Adipocyte (in vitro differentiated cells): ENCODE measurements around the gene CAMTA1.
"Not testable (repeated sequence)": the region's sequence is repeated elsewhere in the genome, so short reads cannot be mapped to it uniquely, and the experiment has no call there.

Experiments
- DNase-seq: peaks from one replicate; pipeline ENCODE4 v3.0.0-alpha.2; 2015; ENCODE audit warnings: low read depth
- H3K27me3 ChIP-seq: replicated peaks from 2 replicates; pipeline ENCODE4 v1.7.0; 2013; ENCODE audit warnings: mild to moderate bottlenecking, low read length, moderate library complexity; ENCODE audit not compliant: control insufficient read depth, insufficient read depth
- H3K36me3 ChIP-seq: 2 replicates; pipeline ENCODE4 v1.7.0; 2013; ENCODE audit warnings: low read length, mild to moderate bottlenecking, moderate library complexity; ENCODE audit not compliant: control insufficient read depth, insufficient read depth, severe bottlenecking
- H3K4me1 ChIP-seq: 2 replicates; pipeline ENCODE4 v1.7.0; 2013; ENCODE audit warnings: mild to moderate bottlenecking, low read length, moderate library complexity; ENCODE audit not compliant: control insufficient read depth, insufficient read depth
- H3K4me3 ChIP-seq: 2 replicates; pipeline ENCODE4 v1.7.0; 2013; ENCODE audit warnings: mild to moderate bottlenecking, low read length, moderate library complexity
- H3K9ac ChIP-seq: 2 replicates; pipeline ENCODE4 v1.7.0; 2013; ENCODE audit warnings: mild to moderate bottlenecking, low read length, moderate library complexity
- H3K9me3 ChIP-seq: 2 replicates; pipeline ENCODE4 v1.7.0; 2013; ENCODE audit warnings: mild to moderate bottlenecking, low read length, moderate library complexity; ENCODE audit not compliant: control insufficient read depth

The CAMTA1 gene

DNA sequence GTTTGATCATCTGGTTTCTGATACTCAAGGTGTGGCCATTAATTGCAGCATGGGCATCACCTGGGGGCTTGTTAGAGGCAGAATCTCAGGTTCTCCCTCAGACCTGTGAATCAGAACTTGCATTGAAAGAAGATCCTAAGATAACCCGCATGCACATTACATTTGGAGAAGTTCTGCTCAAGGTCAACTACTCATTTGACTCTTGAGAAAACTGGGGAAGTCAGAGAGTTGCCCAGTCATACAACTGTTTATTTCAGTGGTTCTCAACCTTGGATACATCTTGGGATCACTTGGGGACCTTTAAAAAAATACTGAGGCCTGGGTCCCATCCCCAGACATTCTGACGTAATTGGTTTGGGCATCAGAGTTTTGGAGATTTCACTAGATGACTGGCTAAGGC, 30.5 kb downstream of the CAMTA1 start:
- DNase-seq: no peak
- H3K36me3 ChIP-seq: no peaks in the 10 kb centered on the region
- no peaks in the 10 kb centered on the region for H3K27me3 ChIP-seq
- no peak overlapping the region for H3K9ac ChIP-seq
- H3K4me1 ChIP-seq: peaks cover 21% of the 10 kb centered on the region
- H3K9me3 ChIP-seq: no peaks in the 10 kb centered on the region
- no peak overlapping the region for H3K4me3 ChIP-seq

DNA sequence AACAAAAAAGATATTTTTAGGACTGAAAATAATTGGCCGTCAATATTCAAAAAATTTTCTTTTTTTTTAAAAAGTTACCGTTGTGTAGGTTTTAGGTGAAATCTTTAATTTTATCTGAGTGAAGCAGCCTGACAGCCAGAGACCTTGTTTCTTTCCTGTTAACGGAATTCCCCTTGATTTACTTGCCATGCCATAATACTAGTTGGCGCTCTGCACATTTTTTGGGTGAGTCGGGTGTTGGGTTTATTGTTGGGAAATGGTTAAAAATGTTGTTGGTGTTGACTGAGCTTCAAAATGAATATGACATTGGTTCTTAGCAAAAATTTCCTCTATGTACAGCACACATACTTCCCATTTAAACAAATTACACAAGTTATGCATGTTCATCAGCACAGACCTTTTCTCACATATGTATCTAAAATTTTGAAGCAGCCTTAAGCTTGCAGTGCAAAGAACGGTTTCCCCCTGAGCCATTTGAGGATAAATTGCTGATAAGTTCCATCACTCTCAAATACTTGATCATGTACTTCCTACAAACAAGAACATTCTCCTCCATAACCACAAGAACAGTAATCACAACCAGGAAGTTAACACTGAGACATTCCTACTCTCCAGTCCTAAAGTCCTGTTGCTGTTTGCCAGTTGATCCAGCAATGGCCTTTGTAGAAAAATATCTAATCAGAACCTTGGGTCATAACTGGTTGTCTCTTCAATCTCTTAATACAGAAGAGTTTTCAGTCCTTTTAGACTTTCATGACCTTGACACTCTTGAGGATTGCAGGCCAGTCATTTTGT, 34.2 kb downstream of the CAMTA1 start:
- no peaks in the 10 kb centered on the region for H3K27me3 ChIP-seq
- peaks cover 44% of the 10 kb centered on the region for H3K4me1 ChIP-seq
- H3K36me3 ChIP-seq: no peaks in the 10 kb centered on the region
- H3K9me3 ChIP-seq: no peaks in the 10 kb centered on the region
- no peak overlapping the region for H3K4me3 ChIP-seq
- peak; percentile 33 for DNase-seq
- no peak overlapping the region for H3K9ac ChIP-seq

DNA sequence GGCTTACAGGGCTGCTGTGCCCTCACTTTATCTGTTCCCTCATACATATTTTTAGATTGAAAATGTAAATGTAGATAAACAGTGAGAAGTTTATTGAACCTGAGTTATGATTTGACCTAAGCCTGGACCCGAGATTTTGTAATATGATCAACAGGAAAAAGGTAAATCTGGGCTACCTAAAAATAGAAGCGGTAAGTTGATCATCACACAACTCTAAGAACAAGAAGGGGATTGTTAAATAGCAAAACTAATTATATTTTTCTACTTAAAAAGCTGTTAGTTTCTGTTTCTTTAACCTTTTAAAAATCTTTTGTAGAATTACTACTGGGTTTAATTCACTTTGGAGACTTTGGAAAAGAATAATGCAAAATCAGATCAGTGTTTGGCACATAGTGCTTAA, 35.6 kb downstream of the CAMTA1 start:
- H3K9me3 ChIP-seq: no peaks in the 10 kb centered on the region
- H3K4me3 ChIP-seq: no peak overlapping the region
- H3K27me3 ChIP-seq: no peaks in the 10 kb centered on the region
- peaks cover 3% of the 10 kb centered on the region for H3K36me3 ChIP-seq
- no peak overlapping the region for H3K9ac ChIP-seq
- H3K4me1 ChIP-seq: peaks cover 45% of the 10 kb centered on the region
- no peak for DNase-seq

DNA sequence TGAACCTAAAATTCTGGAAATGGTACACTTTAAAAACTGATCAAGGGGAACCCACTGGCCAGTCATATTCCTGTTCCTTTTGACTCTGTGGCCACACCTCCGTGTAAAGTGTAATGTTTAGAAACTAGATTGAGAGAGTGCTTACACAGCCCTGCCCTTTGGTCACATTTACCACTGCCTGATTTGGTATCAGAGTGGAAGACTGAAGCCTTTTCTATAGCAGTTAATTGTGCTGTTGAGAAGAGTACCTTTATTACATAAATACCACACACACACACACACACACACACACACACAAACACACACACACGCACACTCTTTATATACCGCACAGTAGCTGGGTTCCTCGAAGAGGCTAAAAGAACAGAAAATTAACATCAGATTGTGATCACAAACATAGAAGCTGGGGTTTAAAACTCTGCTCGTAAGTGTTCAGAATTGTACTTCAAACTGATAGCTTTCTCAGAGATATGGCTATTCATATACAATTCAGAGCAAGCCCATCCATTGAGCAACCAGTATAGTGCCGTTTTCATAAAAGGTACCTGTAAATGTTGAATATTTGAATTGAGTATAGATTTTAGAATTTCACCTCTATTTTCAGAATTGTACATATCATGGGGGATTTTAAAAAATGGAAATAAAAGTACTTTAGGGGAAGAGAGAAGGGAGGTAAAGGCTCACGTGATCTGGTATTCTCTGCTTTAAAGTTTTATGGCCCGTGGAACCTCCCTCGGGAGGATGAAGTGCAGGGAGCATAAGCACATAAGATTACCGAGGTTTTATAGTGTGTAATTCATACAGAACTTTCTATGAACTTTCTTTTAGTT, 37.5 kb downstream of the CAMTA1 start:
- H3K4me3 ChIP-seq: no peak overlapping the region
- H3K9me3 ChIP-seq: no peaks in the 10 kb centered on the region
- peaks cover 45% of the 10 kb centered on the region for H3K4me1 ChIP-seq
- H3K27me3 ChIP-seq: no peaks in the 10 kb centered on the region
- H3K9ac ChIP-seq: no peak overlapping the region
- peaks cover 3% of the 10 kb centered on the region for H3K36me3 ChIP-seq
- no peak for DNase-seq

DNA sequence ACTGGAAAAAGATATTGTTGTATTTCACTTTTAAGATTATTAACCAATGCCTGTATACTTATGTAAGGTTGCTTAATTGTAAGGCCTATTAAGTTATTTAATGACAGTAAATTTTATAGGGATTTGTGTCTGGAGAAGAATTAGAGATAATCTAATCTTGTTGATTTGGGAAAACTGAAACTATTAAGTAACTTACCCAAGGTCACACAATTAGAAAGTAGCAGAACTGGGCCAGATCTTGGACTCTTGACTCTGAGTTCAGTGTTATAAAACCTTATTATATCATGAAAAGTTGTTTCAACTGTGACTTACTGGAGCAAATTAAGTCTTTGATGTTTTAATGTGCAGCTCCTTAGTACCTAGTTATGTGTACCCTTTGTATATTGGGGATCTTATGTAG, 38.5 kb downstream of the CAMTA1 start:
- peaks cover 45% of the 10 kb centered on the region for H3K4me1 ChIP-seq
- H3K9me3 ChIP-seq: no peaks in the 10 kb centered on the region
- no peak overlapping the region for H3K9ac ChIP-seq
- no peak for DNase-seq
- peaks cover 3% of the 10 kb centered on the region for H3K36me3 ChIP-seq
- no peak overlapping the region for H3K4me3 ChIP-seq
- H3K27me3 ChIP-seq: no peaks in the 10 kb centered on the region

DNA sequence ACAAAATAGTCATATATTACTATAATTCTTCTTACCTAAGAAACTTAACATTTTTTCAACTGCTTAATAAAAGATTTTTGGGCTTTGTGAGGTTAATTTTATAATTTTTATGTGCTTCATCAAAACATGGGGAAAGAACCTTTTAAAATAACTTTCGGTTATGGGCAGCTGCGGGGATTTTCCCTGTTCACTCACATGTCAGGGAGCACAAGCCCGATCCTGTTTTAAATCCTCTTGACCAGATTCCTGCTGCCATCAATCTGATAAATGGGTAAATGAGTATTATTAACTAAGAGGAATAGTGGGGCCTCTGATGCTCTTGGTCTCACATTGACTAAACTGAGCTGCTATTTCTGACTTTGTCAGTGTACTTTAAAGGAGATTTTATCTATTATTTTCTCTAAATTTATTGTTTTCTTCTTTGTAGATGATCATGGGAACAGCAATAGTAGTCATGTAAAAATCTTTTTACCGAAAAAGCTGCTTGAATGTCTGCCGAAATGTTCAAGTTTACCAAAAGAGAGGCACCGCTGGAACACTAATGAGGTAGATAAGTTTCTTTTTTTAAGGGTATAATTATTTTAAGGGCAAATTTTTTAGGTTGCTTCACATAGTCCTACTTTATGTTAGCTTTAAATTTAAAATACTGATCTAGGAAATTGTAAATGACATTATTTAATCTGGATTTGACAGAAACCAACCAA, 39.6 kb downstream of the CAMTA1 start:
- Histone ChIP-seq H3K4me3 (no peak overlapping the region), H3K4me1 (peaks cover 39% of the 10 kb centered on the region), H3K27me3 (no peaks in the 10 kb centered on the region), H3K9me3 (no peaks in the 10 kb centered on the region), H3K36me3 (peaks cover 6% of the 10 kb centered on the region), H3K9ac (no peak overlapping the region)
- DNase-seq: no peak

DNA sequence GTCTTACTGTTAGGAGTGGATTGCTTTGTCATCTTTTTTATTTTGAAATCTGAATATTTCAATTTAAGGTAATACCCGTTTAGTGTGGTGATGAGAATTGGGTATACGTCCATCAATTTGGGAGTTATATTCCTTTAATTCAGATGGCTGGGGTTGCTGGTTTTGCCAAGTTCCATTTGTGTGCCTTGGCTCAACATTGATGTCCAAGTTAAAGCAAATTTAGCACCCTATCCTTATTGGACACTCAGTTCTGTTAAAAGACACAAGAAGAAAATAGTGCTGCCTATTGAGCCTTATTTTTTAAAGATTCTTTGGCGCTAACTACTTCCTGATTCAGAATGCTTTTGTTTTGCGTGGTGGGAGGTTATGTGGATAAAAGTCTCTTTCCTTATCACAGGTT, 40.6 kb downstream of the CAMTA1 start:
- Histone ChIP-seq H3K9me3 (no peaks in the 10 kb centered on the region), H3K36me3 (peaks cover 6% of the 10 kb centered on the region), H3K4me1 (peaks cover 32% of the 10 kb centered on the region), H3K9ac (no peak overlapping the region), H3K4me3 (no peak overlapping the region), H3K27me3 (no peaks in the 10 kb centered on the region)
- DNase-seq: no peak

DNA sequence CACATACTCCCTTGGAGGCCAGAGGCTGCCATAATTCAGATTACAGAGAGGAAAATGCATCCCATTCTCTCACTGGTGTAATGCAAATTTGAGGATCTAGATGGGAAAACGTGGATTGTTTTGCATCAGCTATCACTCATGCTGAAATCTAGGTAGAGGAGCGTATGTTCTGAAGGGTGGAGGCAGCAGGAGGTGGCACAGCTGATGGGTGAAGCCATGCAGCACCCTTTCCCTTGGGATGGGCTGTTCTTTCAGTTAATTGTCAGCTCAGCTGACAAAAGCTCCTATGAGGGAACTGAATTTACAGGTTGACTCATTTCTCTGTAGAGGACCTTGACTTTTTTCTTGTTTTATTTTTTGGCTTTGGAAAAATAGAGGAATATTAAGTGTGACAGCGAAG, 41.8 kb downstream of the CAMTA1 start:
- no peak for DNase-seq
- no peak overlapping the region for H3K4me3 ChIP-seq
- H3K36me3 ChIP-seq: peaks cover 6% of the 10 kb centered on the region
- H3K9ac ChIP-seq: no peak overlapping the region
- no peaks in the 10 kb centered on the region for H3K9me3 ChIP-seq
- H3K4me1 ChIP-seq: peaks cover 21% of the 10 kb centered on the region
- H3K27me3 ChIP-seq: no peaks in the 10 kb centered on the region

DNA sequence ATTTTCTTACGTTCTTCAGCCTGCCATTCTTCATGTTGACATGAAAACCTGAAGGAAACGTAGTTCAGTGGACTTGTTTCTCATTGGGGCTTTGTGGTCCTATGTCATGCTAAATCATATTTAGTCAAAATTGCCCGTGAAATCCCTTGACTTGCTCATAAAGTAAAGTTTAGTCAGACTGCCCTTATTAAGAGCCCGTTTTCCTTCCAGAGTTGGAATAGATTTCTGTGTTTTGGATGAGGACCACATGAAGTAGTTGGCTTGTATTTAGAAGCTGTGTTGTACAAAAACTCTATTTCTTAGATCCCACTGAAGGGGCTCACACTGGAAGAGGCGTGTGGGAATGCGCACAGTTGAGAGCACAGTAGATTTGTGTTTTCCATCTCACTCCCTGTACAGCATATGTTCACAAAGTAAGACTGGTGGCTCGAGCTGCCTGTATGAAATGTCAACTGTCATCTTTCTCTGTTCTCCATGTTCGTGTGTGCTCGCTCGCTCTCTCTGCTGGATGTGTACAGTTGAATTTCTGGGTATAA, 42.4 kb downstream of the CAMTA1 start:
- Histone ChIP-seq H3K4me3 (no peak overlapping the region), H3K9ac (no peak overlapping the region), H3K36me3 (peaks cover 6% of the 10 kb centered on the region), H3K27me3 (no peaks in the 10 kb centered on the region), H3K9me3 (no peaks in the 10 kb centered on the region), H3K4me1 (peaks cover 20% of the 10 kb centered on the region)
- no peak for DNase-seq

DNA sequence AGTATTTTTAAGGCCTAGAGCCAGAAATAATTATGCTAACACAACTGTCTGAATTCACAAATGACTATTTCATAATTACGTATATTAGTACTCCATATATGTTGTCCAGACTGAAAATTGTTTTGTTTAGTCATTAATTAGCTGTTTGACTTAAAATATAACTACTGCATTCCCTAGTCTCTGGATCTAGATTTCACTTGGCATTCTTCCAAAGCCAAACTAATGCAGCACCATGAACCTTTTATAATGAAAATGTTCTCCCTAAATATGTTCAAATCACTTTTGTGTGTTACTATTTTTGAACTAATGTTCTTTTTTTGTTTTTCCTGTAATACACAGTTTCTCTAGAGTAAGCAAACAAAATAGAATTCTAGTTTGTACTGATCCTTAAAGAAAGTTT, 46.1 kb downstream of the CAMTA1 start:
- peaks cover 3% of the 10 kb centered on the region for H3K4me1 ChIP-seq
- DNase-seq: peak; percentile 57
- peaks cover 3% of the 10 kb centered on the region for H3K36me3 ChIP-seq
- no peak overlapping the region for H3K4me3 ChIP-seq
- H3K27me3 ChIP-seq: no peaks in the 10 kb centered on the region
- H3K9me3 ChIP-seq: no peaks in the 10 kb centered on the region
- no peak overlapping the region for H3K9ac ChIP-seq

DNA sequence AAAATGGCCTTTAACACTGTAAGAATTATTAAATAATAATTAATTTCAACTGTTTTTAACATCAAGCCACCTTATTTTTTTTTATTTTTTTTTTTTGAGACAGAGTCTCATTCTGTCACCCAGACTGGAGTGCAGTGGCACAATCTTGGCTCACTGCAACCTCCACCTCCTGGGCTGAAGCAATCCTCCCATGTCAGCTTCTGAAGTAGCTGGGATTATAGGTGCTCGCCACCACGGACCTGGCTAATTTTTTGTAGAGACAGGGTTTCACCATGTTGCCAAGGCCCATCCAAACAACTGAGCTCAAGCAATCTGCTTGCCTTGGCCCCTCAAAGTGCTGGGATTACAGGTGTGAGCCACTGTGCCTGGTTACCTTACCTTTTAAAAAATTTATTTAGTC, 46.8 kb downstream of the CAMTA1 start:
- not testable (repeated sequence) for H3K27me3 ChIP-seq, DNase-seq, H3K36me3 ChIP-seq, H3K4me1 ChIP-seq, H3K9ac ChIP-seq, H3K4me3 ChIP-seq, H3K9me3 ChIP-seq
